ENCODE measurements around the gene SPI1.

The SPI1 gene

DNA sequence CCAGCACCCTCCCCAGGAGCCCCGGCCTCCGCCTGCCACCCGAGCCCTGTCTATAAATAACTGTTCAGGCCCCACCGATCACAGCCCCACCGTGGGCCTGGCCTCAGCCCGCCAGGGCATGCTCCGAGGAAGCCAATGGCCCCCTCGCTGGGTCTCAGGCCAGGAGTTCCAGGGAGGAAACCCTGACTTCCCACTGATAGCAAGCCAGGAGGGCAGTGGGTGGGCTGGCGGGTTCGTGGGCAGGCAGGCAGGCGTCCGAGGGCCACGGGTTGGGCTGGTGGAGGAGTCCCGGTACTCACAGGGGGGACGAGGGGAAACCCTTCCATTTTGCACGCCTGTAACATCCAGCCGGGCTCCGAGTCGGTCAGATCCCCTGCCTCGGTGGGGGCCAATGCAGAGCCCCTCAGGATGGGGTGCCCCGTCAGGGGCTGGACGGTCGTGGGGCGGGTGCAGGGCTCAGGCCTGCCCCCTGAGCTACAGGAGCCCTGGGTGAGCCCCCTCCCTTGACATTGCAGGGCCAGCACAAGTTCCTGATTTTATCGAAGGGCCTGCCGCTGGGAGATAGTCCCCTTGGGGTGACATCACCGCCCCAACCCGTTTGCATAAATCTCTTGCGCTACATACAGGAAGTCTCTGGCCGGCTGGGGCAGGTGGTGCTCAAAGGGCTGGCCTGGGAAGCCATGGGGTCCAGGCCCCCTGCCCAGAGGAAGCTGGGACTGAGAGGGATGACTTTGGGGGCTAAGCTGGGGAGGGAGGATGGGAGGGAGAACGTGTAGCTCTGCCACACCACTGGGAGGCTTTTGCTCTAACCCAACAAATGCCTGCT lies at the start of gene SPI1:
SPI1 (minus strand) TSS at position 538 of the 826 bp plus-strand sequence; CDS start at position 344, 194 bp downstream.
- Histone ChIP-seq H3K4me2 (ENCODE audit: low read length) (peak within 1 kb of the TSS; percentile 96), H3K4me1 (ENCODE audit: control insufficient read depth, low read length) (peaks cover 56% of the 10 kb centered on the region), H3K4me3 (ENCODE audit: low read length) (peak within 1 kb of the TSS; percentile 97), H3K9me3 (ENCODE audit: control insufficient read depth, insufficient read depth, low read length) (no peaks in the 10 kb centered on the region), H3K27ac (ENCODE audit: low read depth, low read length) (peak within 1 kb of the TSS; percentile 78), H3K79me2 (ENCODE audit: control insufficient read depth, low read length) (peaks cover 54% of the 10 kb centered on the region), H3F3A (ENCODE audit: control insufficient read depth, insufficient read depth) (no peaks in the 10 kb centered on the region), H3K36me3 (ENCODE audit: control insufficient read depth, low read length) (peaks cover 45% of the 10 kb centered on the region), H3K27me3 (ENCODE audit: control insufficient read depth, low read length) (no peaks in the 10 kb centered on the region), H3K9me2 (replicated peaks; ENCODE audit: control insufficient read depth, low read length) (no peaks in the 10 kb centered on the region), H4K20me1 (ENCODE audit: control insufficient read depth, insufficient read depth, low read depth, low read length) (no peaks in the 10 kb centered on the region)
- TF ChIP-seq, protein P1, sequence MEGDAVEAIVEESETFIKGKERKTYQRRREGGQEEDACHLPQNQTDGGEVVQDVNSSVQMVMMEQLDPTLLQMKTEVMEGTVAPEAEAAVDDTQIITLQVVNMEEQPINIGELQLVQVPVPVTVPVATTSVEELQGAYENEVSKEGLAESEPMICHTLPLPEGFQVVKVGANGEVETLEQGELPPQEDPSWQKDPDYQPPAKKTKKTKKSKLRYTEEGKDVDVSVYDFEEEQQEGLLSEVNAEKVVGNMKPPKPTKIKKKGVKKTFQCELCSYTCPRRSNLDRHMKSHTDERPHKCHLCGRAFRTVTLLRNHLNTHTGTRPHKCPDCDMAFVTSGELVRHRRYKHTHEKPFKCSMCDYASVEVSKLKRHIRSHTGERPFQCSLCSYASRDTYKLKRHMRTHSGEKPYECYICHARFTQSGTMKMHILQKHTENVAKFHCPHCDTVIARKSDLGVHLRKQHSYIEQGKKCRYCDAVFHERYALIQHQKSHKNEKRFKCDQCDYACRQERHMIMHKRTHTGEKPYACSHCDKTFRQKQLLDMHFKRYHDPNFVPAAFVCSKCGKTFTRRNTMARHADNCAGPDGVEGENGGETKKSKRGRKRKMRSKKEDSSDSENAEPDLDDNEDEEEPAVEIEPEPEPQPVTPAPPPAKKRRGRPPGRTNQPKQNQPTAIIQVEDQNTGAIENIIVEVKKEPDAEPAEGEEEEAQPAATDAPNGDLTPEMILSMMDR (IDR thresholded peaks at IDR 0.05; ENCODE audit: low read depth, low read length, poor library complexity, severe bottlenecking) = no peak
- TF ChIP-seq EZH2phosphoT487 (IDR thresholded peaks at IDR 0.05; ENCODE audit: borderline replicate concordance, low read length) = no peak

DNA sequence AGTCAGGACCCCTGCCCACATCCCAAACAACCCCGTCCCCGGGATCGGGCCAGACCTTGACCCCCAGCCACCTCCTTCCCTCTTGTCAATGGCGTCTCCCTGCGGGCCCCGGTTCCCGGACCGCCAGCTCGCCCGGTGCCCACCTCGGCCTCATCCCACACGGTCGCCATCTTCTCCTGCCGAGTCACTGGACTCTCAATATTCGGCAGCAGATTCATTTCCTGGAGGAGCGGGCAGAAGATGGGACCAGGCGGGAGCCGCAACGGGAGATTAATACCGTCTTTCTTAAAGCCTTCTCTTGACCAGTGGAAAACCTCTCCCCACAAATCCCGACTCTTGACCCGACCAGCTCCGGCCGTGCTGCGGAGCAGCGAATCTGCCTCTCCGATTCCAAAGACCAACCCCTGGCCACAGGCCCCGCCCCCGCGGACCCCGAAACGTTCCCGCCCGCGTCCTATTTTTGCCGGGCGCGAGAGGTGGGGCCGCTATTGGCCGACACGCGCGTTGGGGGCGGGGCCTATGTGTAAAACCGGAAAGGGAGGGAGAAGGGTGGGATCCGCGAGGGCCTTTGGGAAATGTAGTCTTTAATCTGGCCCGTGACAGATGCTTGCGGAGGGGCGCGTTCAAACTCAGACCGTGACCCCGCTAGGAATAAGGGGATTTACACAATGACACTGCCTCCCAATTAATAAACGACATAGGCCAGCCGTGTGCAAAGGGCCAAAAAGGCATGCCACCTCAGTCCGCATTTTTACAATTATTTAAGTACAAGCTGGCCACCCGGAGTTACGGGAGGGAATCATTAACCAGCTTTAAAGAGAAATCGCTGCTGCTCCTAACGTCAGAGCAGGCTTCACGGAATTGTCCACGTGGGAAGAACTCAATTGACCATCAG lies 48.0 kb upstream of the SPI1 start, which contains the start of gene PSMC3:
PSMC3 (minus strand) TSS at position 378 of the 895 bp plus-strand sequence; CDS start at position 218, 160 bp downstream.
- peak within 1 kb of the TSS; percentile 85 for H3K4me3 ChIP-seq (ENCODE audit: low read length)

DNA sequence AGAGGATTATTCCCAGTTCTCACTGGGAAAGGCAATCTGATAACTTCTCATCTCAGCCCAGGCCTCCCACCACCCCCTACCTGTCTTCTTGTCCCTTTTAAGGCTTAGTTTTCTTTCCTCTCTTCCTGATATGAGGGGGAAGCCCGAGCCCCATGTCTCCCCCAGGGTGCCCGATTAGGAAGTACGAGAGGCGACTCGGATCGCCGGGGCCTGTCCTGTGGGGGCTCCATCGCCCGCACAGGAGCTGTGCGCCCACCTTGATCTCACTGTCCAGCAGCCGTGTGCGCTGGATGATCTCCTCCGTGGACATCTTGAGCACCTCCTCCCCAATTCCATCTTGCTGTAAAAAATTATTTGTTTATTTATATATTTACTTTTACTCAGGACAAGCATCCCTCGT lies 47.3 kb upstream of the SPI1 start:
- H3K4me1 ChIP-seq (ENCODE audit: control insufficient read depth, low read length) = peaks cover 21% of the 10 kb centered on the region
- peak overlapping the region; percentile 85 for H3K4me3 ChIP-seq (ENCODE audit: low read length)
- TF ChIP-seq, protein P1 (IDR thresholded peaks at IDR 0.05; ENCODE audit: low read depth, low read length, poor library complexity, severe bottlenecking) = no peak
- no peak for TF ChIP-seq EZH2phosphoT487 (IDR thresholded peaks at IDR 0.05; ENCODE audit: borderline replicate concordance, low read length)
- H4K20me1 ChIP-seq (ENCODE audit: control insufficient read depth, insufficient read depth, low read depth, low read length) = no peaks in the 10 kb centered on the region
- H3K27ac ChIP-seq (ENCODE audit: low read depth, low read length) = 0 out of 2 replicates have a peak overlapping the region, but pooled peaks have one; percentile 62
- no peaks in the 10 kb centered on the region for H3F3A ChIP-seq (ENCODE audit: control insufficient read depth, insufficient read depth)
- peak overlapping the region; percentile 81 for H3K4me2 ChIP-seq (ENCODE audit: low read length)
- H3K27me3 ChIP-seq (ENCODE audit: control insufficient read depth, low read length) = no peaks in the 10 kb centered on the region
- H3K36me3 ChIP-seq (ENCODE audit: control insufficient read depth, low read length) = peaks cover 45% of the 10 kb centered on the region
- H3K79me2 ChIP-seq (ENCODE audit: control insufficient read depth, low read length) = peaks cover 25% of the 10 kb centered on the region
- H3K9me3 ChIP-seq (ENCODE audit: control insufficient read depth, insufficient read depth, low read length) = no peaks in the 10 kb centered on the region
- no peaks in the 10 kb centered on the region for H3K9me2 ChIP-seq (replicated peaks; ENCODE audit: control insufficient read depth, low read length)

More for the DNA sequence above, 48.0 kb upstream of the SPI1 start, which contains the start of gene PSMC3:
- no peaks in the 10 kb centered on the region for H3K27me3 ChIP-seq (ENCODE audit: control insufficient read depth, low read length)
- no peaks in the 10 kb centered on the region for H3K9me2 ChIP-seq (replicated peaks; ENCODE audit: control insufficient read depth, low read length)
- no peaks in the 10 kb centered on the region for H4K20me1 ChIP-seq (ENCODE audit: control insufficient read depth, insufficient read depth, low read depth, low read length)
- peaks cover 38% of the 10 kb centered on the region for H3K36me3 ChIP-seq (ENCODE audit: control insufficient read depth, low read length)
- peak within 1 kb of the TSS; percentile 81 for H3K4me2 ChIP-seq (ENCODE audit: low read length)
- no peaks in the 10 kb centered on the region for H3F3A ChIP-seq (ENCODE audit: control insufficient read depth, insufficient read depth)
- H3K9me3 ChIP-seq (ENCODE audit: control insufficient read depth, insufficient read depth, low read length) = no peaks in the 10 kb centered on the region
- H3K4me1 ChIP-seq (ENCODE audit: control insufficient read depth, low read length) = peaks cover 21% of the 10 kb centered on the region
- TF ChIP-seq, protein P1 (IDR thresholded peaks at IDR 0.05; ENCODE audit: low read depth, low read length, poor library complexity, severe bottlenecking) = no peak
- peaks cover 25% of the 10 kb centered on the region for H3K79me2 ChIP-seq (ENCODE audit: control insufficient read depth, low read length)
- peak within 1 kb of the TSS; percentile 62 for H3K27ac ChIP-seq (ENCODE audit: low read depth, low read length)

All from DOHH2 (cell line).